Measurements from ENCODE around the gene GFOD2.

DNA sequence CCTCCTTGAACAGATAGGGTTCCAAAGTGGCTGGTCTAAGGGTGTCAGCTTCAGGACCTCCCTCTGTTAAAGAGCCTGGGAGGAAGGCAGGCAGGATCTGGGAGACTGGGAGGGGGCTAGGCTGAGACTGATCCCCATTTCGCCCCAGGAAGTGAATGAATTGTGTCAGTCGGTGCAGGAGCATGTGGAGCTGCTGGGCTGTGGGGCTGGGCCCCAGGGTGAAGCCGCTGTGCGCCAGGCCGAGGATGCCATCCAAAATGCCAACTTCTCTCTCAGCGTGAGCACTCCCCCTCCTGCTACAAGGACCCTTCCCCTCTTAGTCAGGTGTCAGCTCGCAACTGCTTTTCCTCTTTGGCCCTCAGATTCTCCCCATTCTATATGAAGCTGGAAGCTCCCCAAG is 68.1 kb downstream of the GFOD2 start:
- TF ChIP-seq POLR2A (IDR thresholded peaks at IDR 0.05; ENCODE audit: low read depth, low read length) (no peak), EZH2 (IDR thresholded peaks at IDR 0.05; ENCODE audit: borderline replicate concordance, low read depth, low read length, severe bottlenecking) (no peak), POLR2AphosphoS5 (IDR thresholded peaks at IDR 0.05; ENCODE audit: insufficient read depth, low read depth, low read length) (no peak)
- TF ChIP-seq, protein P1, sequence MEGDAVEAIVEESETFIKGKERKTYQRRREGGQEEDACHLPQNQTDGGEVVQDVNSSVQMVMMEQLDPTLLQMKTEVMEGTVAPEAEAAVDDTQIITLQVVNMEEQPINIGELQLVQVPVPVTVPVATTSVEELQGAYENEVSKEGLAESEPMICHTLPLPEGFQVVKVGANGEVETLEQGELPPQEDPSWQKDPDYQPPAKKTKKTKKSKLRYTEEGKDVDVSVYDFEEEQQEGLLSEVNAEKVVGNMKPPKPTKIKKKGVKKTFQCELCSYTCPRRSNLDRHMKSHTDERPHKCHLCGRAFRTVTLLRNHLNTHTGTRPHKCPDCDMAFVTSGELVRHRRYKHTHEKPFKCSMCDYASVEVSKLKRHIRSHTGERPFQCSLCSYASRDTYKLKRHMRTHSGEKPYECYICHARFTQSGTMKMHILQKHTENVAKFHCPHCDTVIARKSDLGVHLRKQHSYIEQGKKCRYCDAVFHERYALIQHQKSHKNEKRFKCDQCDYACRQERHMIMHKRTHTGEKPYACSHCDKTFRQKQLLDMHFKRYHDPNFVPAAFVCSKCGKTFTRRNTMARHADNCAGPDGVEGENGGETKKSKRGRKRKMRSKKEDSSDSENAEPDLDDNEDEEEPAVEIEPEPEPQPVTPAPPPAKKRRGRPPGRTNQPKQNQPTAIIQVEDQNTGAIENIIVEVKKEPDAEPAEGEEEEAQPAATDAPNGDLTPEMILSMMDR (IDR thresholded peaks at IDR 0.05; ENCODE audit: extremely low read depth in 1 of 2, insufficient read depth in 1 of 2, low read depth in 1 of 2, low read length in 2 of 2) = no peak
- TF ChIP-seq, protein P2, sequence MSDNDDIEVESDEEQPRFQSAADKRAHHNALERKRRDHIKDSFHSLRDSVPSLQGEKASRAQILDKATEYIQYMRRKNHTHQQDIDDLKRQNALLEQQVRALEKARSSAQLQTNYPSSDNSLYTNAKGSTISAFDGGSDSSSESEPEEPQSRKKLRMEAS (IDR thresholded peaks at IDR 0.05; ENCODE audit: insufficient read depth, insufficient read length) = no peak
